IMR-90 (cell line): ENCODE measurements around the gene ATXN1L. TPM values are rescaled to one million over a fixed set of nuclear protein-coding genes. Genes with fewer than 3 reads are reported as not detected.

Experiments used
- ATAC-seq: fragments of 200-7000 bp; cut with Tn5 transposase; 2 replicates; pipeline ENCODE4 v1.9.1; 2020; ENCODE audit warnings: low read depth, mild to moderate bottlenecking, moderate library complexity
- BruUV-seq: library from RNA; stranded (reverse); fragments of 400-500 nt; replicated peaks from 2 replicates; lab custom pipeline; 2021; lab: Mats Ljungman, UMichigan
- CTCF ChIA-PET: fragments of 300-600 bp; formaldehyde crosslinking; extraction: SDS; loops from one replicate; lab custom pipeline; 2021; ENCODE audit warnings: antibody characterized with exemption; lab: Yijun Ruan, JAX
- POLR2A ChIA-PET: fragments of 300-600 bp; sonication (Branson Sonifier 250); formaldehyde crosslinking; loops from one replicate; lab custom pipeline; 2022; ENCODE audit warnings: antibody characterized with exemption; ENCODE audit not compliant: unreplicated experiment; lab: Charles Lee
- DNase-seq: peaks from one replicate; pipeline ENCODE4 v3.0.0; 2013
- H2AFZ ChIP-seq: replicated peaks from 2 replicates; pipeline ENCODE3; 2013; ENCODE audit warnings: low read length, mild to moderate bottlenecking; ENCODE audit not compliant: poor library complexity
- H2AK5ac ChIP-seq: 2 replicates; pipeline ENCODE4 v1.6.1; 2013; ENCODE audit warnings: low read depth, low read length, inconsistent platforms
- H2AK9ac ChIP-seq: replicated peaks from 2 replicates; pipeline ENCODE3; 2013; ENCODE audit warnings: mild to moderate bottlenecking, low read depth, low read length, moderate library complexity; ENCODE audit not compliant: poor library complexity
- H2BK120ac ChIP-seq: 2 replicates; pipeline ENCODE4 v1.6.1; 2013; ENCODE audit warnings: low read depth, low read length, inconsistent platforms
- H2BK15ac ChIP-seq: 3 replicates; pipeline ENCODE4 v1.6.1; 2013; ENCODE audit warnings: low read depth, low read length, inconsistent platforms
- H2BK20ac ChIP-seq: 2 replicates; pipeline ENCODE4 v1.6.1; 2013; ENCODE audit warnings: low read depth, mild to moderate bottlenecking, inconsistent platforms, low read length, moderate library complexity
- H2BK5ac ChIP-seq: 2 replicates; pipeline ENCODE4 v1.6.1; 2013; ENCODE audit warnings: mild to moderate bottlenecking, low read depth, low read length, inconsistent platforms; ENCODE audit not compliant: poor library complexity, severe bottlenecking
- H3K14ac ChIP-seq: replicated peaks from 2 replicates; pipeline ENCODE4 v1.6.1; 2013; ENCODE audit warnings: low read depth, low read length, inconsistent platforms
- H3K18ac ChIP-seq: 2 replicates; pipeline ENCODE4 v1.6.1; 2013; ENCODE audit warnings: low read depth, low read length, control low read depth
- H3K23ac ChIP-seq: 2 replicates; pipeline ENCODE4 v1.6.1; 2013; ENCODE audit warnings: low read depth, low read length, inconsistent platforms
- H3K27ac ChIP-seq: 2 replicates; pipeline ENCODE4 v1.5.1; 2013; ENCODE audit warnings: mild to moderate bottlenecking, control low read depth, low read length; ENCODE audit not compliant: insufficient read depth
- H3K27me3 ChIP-seq: 2 replicates; pipeline ENCODE4 v1.6.1; 2013; ENCODE audit warnings: low read length; ENCODE audit not compliant: control insufficient read depth, insufficient read depth
- H3K36me3 ChIP-seq: 2 replicates; pipeline ENCODE4 v1.6.1; 2013; ENCODE audit warnings: low read length, mixed read lengths; ENCODE audit not compliant: control insufficient read depth, insufficient read depth
- H3K4ac ChIP-seq: 2 replicates; pipeline ENCODE4 v1.6.1; 2013; ENCODE audit warnings: low read depth, low read length, inconsistent platforms
- H3K4me1 ChIP-seq: 2 replicates; pipeline ENCODE4 v1.6.1; 2013; ENCODE audit warnings: low read length, mixed read lengths; ENCODE audit not compliant: control insufficient read depth, insufficient read depth
- H3K4me2 ChIP-seq: 2 replicates; pipeline ENCODE4 v1.6.1; 2013; ENCODE audit warnings: low read depth, mild to moderate bottlenecking, control low read depth, low read length, moderate library complexity
- H3K4me3 ChIP-seq: 2 replicates; pipeline ENCODE4 v1.5.1; 2013; ENCODE audit warnings: low read depth, mild to moderate bottlenecking, control low read depth, low read length, moderate library complexity; ENCODE audit not compliant: insufficient read depth
- H3K56ac ChIP-seq: 2 replicates; pipeline ENCODE4 v1.6.1; 2013; ENCODE audit warnings: low read length, inconsistent platforms; ENCODE audit not compliant: insufficient read depth; ENCODE audit errors: extremely low read depth
- H3K79me1 ChIP-seq, 2 experiments: 2 replicates each; pipeline ENCODE4 v1.6.1; 2013; ENCODE audit warnings: low read length in 2 of 2, inconsistent platforms in 1 of 2, low read depth in 1 of 2
- H3K9ac ChIP-seq: 2 replicates; pipeline ENCODE4 v1.6.1; 2013; ENCODE audit warnings: low read depth, low read length, control low read depth
- H3K9me1 ChIP-seq: 2 replicates; pipeline ENCODE4 v1.6.1; 2013; ENCODE audit warnings: low read length, inconsistent platforms; ENCODE audit not compliant: insufficient read depth
- H3K9me3 ChIP-seq: 2 replicates; pipeline ENCODE4 v1.6.1; 2013; ENCODE audit warnings: low read length; ENCODE audit not compliant: control insufficient read depth, insufficient read depth
- H4K20me1 ChIP-seq: 2 replicates; pipeline ENCODE4 v1.6.1; 2013; ENCODE audit warnings: low read length, inconsistent platforms; ENCODE audit not compliant: insufficient read depth
- H4K5ac ChIP-seq: 2 replicates; pipeline ENCODE4 v1.6.1; 2013; ENCODE audit warnings: mild to moderate bottlenecking, low read depth, low read length, control low read depth
- H4K8ac ChIP-seq, 2 experiments: 2 replicates each; pipeline ENCODE4 v1.6.1; 2013; ENCODE audit warnings: low read depth in 2 of 2, low read length in 2 of 2, control low read depth in 1 of 2, inconsistent platforms in 1 of 2
- H4K91ac ChIP-seq: 2 replicates; pipeline ENCODE4 v1.6.1; 2013; ENCODE audit warnings: low read depth, low read length, inconsistent platforms; ENCODE audit not compliant: insufficient read depth
- CEBPB ChIP-seq: IDR thresholded peaks from 2 replicates; pipeline ENCODE4 v1.6.1; 2012; ENCODE audit warnings: low read depth, low read length, improper control_type of control experiment
- WGBS, 2 experiments: methylation state at CpG; one replicate each; pipeline versions ENCODE4 v1.1.5 to v1.1.7; 2013; ENCODE audit warnings: missing lambda C conversion rate in 2 of 2; ENCODE audit not compliant: insufficient read length in 1 of 2; ENCODE audit errors: extremely low coverage in 2 of 2; 5-methylcytosine and 5-hydroxymethylcytosine counted together
- dilution Hi-C: fragments of 300-500 bp; cut with HindIII; formaldehyde crosslinking; loops from one replicate; pipeline ENCODE4 v1.14.3; 2018; ENCODE audit warnings: low sequenced_read_pairs; ENCODE audit not compliant: unreplicated experiment
- in situ Hi-C: fragments of 300-500 bp; cut with MboI; formaldehyde crosslinking; loops from 3 replicates; pipeline ENCODE4 v1.14.3; 2019; ENCODE audit warnings: low sequenced_read_pairs, inconsistent platforms, mixed read lengths
- intact Hi-C: fragments of 100-400 bp; cut with micrococcal nuclease; formaldehyde crosslinking; loops from 2 replicates; pipeline ENCODE4 v1.10.0; 2022
- polyA plus RNA-seq, 3 experiments: library from polyadenylated mRNA; depleted of rRNA; stranded (reverse); fragments of >200 nt; gene quantifications; 2 replicates each; pipeline ENCODE4 v1.2.3, GENCODE V29; 2012; ENCODE audit warnings: low replicate concordance in 1 of 3
- total RNA-seq: library from RNA; depleted of rRNA; stranded (reverse); fragments of >200 nt; gene quantifications from 2 replicates; pipeline ENCODE4 v1.2.3, GENCODE V29; 2012
- TF ChIP-seq, protein P1 (sequence below): conservative IDR thresholded peaks from 2 replicates; pipeline ENCODE4 v1.5.1; 2012; ENCODE audit warnings: mild to moderate bottlenecking, low read depth, low read length, improper control_type of control experiment

The ATXN1L gene
- total and polyA plus RNA-seq, 2 of the 4 experiments (the other 2 are of a cell fraction), result 5.2 to 9.2 TPM

- H4K91ac ChIP-seq, result no peak overlapping the region
- H3K4me1 ChIP-seq, result peaks cover 2% of the 10 kb centered on the region; the same call in 1 of the 2 replicates
- no peaks in the 10 kb centered on the region for H3K27me3 ChIP-seq
- H2BK120ac ChIP-seq, result no peak overlapping the region
- H3K4ac ChIP-seq, result no peak overlapping the region
- H3K56ac ChIP-seq, result no peak overlapping the region
- CTCF ChIA-PET, result interaction anchor here (1.5 kb wide), 1 partner anchor 76 kb away, joined by 5 read pairs; no protein-coding TSS in a partner anchor
- no peak overlapping the region for H3K4me2 ChIP-seq
- ATAC-seq (no peak), DNase-seq (no peak)
- no peaks in the 10 kb centered on the region for H3K9me1 ChIP-seq
- H2AFZ ChIP-seq, result peak overlapping the region; percentile 28
- in situ Hi-C loops, result no loop called here
- no peaks in the 10 kb centered on the region for H4K20me1 ChIP-seq
- no peak overlapping the region for H3K9ac ChIP-seq
- WGBS, 2 experiments, result no CpG with 5 or more reads among the region's 4 CpGs
- no peak overlapping the region for H3K14ac ChIP-seq
- H3K27ac ChIP-seq, result no peak overlapping the region
- TF ChIP-seq, protein P1, sequence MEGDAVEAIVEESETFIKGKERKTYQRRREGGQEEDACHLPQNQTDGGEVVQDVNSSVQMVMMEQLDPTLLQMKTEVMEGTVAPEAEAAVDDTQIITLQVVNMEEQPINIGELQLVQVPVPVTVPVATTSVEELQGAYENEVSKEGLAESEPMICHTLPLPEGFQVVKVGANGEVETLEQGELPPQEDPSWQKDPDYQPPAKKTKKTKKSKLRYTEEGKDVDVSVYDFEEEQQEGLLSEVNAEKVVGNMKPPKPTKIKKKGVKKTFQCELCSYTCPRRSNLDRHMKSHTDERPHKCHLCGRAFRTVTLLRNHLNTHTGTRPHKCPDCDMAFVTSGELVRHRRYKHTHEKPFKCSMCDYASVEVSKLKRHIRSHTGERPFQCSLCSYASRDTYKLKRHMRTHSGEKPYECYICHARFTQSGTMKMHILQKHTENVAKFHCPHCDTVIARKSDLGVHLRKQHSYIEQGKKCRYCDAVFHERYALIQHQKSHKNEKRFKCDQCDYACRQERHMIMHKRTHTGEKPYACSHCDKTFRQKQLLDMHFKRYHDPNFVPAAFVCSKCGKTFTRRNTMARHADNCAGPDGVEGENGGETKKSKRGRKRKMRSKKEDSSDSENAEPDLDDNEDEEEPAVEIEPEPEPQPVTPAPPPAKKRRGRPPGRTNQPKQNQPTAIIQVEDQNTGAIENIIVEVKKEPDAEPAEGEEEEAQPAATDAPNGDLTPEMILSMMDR, result no peak
- peak; percentile 65 for TF ChIP-seq CEBPB
- no peak overlapping the region for H2BK5ac ChIP-seq
- peaks cover 2 to 9% of the 10 kb centered on the region in 2 experiments for H3K79me1 ChIP-seq
- no peak overlapping the region for H2AK9ac ChIP-seq
- H3K23ac ChIP-seq, result no peak overlapping the region
- POLR2A ChIA-PET, result no interaction called here
- peaks cover under 1% of the 10 kb centered on the region for H3K36me3 ChIP-seq
- no peak overlapping the region for H2BK15ac ChIP-seq
- H3K4me3 ChIP-seq, result no peak overlapping the region
- no peak overlapping the region; a peak in 1 of 4 replicates for H4K8ac ChIP-seq
- intact Hi-C loops, result no loop called here
- no peak overlapping the region for H3K18ac ChIP-seq
- no peak overlapping the region for H2AK5ac ChIP-seq
- no peaks in the 10 kb centered on the region for H3K9me3 ChIP-seq
- BruUV-seq, result no TSS peak
- no peak overlapping the region for H2BK20ac ChIP-seq
- no peak overlapping the region for H4K5ac ChIP-seq
- dilution Hi-C loops, result no loop called here
Observed at GRCh38 chr16:71885261-71885650, 39.5 kb downstream of the ATXN1L start.
